Mesenteric fat pad (tissue), 1 donor: ENCODE measurements around the gene NAA50. TPM values are rescaled to one million over a fixed set of nuclear protein-coding genes. Genes with fewer than 3 reads are reported as not detected.
A peak's percentile ranks its signal among the peaks of the same experiment; 100 is the strongest.

Source experiments
- DNase-seq: peaks from one replicate; pipeline ENCODE4 v3.0.0-alpha.2; 2020; ENCODE audit warnings: low spot score
- long read RNA-seq: library from polyadenylated mRNA; unstranded; transcript quantifications from one replicate; pipeline ENCODE4 v2.0.0, GENCODE V29; 2020
- total RNA-seq: library from RNA; stranded (reverse); fragmentation: NEBNext Ultra II Directional; extraction: Animal tissue kit (Norgen Biotek cat#: 25700); gene quantifications from one replicate; pipeline ENCODE4 v1.2.1, GENCODE V29; 2021
- donor health status: DM: yes; HTN: yes; CAD: no.

The NAA50 gene
- 175 TPM for total RNA-seq
- long read RNA-seq, full-length matches to known transcripts: 54 of 71 reads
- long read RNA-seq, partial matches to known transcripts: 0 of 71 reads
- long read RNA-seq, other reads (novel, unspliced or antisense): 17 of 71 reads

- peak; percentile 98 for DNase-seq
These were observed at the start of gene NAA50 for GRCh38 chr3:113745756-113746547. TSS of gene NAA50 (minus strand) at chr3:113746249. CDS start at chr3:113745949, 300 bp downstream.

- no peak for DNase-seq
These were observed 49.6 kb upstream of the NAA50 start for GRCh38 chr3:113795693-113796092.

- no peak for DNase-seq
These were observed 48.5 kb upstream of the NAA50 start for GRCh38 chr3:113794526-113794925.

DNA sequence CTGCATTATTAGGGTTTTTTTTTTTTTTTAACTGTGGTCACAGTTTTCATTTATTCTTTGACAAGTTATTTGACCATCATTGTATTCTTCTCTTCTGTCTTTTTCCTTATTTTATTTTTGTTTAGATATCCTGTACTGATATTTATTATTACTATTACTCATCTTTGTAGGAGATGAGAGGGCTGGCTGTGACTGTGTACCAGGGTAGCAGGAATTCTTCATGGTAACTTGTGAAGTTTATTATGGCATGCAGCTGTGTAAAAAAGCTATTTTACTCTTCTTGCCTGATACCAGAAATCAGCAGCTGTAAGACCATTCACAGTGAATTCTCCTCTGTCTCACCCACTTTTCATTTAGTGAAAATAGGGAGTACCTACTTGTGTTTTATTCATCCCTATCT, 45.3 kb upstream of the NAA50 start:
- DNase-seq: no peak

- no peak for DNase-seq
These were observed 37.9 kb upstream of the NAA50 start for GRCh38 chr3:113783980-113784379.

DNA sequence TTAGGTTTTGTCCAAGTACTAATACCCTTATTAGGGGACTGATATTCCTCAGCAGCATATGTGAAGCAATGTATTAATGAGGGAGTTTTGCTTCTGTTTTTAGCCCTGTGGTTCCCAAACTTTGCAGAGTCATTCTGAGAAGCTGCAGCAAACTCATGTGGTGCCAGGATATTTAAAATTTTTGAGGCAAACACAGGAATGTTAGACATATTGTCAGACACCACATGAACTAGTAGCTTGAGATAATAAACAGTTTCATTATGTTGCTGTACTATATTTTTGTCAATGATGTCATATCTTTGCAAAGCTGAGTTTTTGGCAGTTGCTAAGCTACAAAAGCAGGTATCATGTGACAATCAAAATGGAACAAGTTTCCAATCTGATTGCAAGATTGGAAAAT, 37.4 kb upstream of the NAA50 start:
- DNase-seq: no peak

DNA sequence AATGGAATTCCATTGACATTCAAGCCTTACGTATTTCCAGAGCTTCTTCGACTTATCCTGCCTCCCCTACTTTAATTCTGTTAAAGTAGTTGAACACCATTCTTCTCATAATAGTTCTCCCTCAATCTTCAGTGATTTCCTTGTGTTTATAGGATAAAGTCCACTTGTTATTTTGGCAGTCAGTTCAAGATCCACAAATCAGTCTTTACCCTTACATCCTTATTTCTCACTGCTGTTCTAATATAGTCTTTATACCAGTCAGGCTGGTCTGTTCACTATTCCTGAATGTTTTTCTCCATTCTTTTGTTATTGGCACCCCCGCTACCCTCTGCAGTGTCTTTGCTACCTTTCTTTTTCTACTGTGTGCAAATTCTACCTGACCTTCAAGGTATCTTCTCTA, 30.5 kb upstream of the NAA50 start:
- DNase-seq: no peak

DNA sequence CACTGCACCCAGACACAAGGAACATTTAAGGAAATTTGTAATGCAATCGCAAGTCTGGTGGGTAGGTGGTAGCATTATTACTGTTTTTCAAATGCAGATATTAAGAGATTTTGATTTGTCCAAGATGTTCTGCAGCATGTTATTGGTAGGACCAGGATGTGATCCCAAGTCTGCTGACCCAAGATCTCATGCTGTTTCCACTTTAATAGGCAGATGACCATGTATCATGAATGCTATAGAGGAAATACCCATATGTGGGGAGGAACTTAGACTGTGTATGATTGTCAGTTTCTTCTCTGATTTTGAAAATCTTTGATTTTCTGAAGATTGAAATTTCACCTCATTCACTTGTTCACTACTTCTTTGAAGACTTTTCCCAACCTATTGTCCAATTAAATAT, 29.5 kb upstream of the NAA50 start:
- no peak for DNase-seq

- no peak for DNase-seq
These were observed 27.3 kb upstream of the NAA50 start for GRCh38 chr3:113773381-113773780.

GRCh38 chr3:113771993-113772392, 25.9 kb upstream of the NAA50 start:
- DNase-seq: no peak

GRCh38 chr3:113769551-113769950, 23.5 kb upstream of the NAA50 start:
- DNase-seq: no peak

GRCh38 chr3:113764698-113765097, 18.6 kb upstream of the NAA50 start:
- no peak for DNase-seq

DNA sequence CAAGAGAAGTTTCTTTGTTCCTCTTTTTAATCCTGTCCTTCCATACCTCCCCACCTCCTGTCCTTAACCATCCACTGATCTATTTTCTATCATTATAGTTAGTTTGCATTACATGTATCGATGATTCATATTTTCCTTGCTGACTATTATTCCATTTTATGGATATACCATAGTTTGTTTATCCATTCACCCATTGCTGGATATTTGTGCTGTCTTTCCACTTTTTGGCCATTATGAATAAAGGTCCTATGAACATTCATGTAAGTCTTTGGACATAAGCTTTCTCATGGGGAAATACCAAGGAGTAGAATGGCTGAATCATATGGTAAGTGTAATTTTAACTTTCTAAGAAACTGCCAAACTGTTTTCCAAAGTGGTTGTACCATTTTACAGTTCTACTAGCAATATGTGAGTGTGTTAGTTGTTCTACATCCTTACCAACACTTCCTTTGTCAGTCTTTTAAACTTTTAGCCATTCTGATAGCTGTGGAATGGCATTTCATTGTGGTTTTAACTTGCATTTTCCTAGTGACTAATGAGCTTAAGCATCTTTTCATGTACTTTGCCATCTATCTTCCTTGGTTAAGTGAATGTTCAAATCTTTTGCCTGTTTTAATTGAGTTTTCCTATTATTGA, 12.5 kb upstream of the NAA50 start:
- no peak for DNase-seq

GRCh38 chr3:113754494-113755159, 8.6 kb upstream of the NAA50 start:
- no peak for DNase-seq

GRCh38 chr3:113753376-113753985, 7.4 kb upstream of the NAA50 start:
- DNase-seq: no peak

DNA sequence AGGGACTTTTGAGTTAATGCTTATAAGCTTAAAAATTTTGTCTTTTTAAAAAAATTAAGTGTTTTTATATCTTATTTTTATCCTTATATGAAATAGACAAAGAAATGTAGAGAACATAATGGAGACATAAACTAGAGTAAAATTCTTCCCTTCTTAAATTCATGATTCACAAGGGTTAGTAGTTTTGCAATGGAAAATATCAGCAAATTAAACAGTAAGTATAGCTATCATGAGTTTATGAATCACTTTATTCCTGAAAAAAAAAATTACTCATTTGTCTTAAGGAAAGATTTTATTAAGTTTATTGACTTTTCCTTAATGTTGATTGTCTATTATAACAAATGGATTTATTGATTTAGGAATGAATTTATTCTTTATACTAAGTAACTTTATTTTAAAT, 5.1 kb upstream of the NAA50 start:
- DNase-seq: no peak

DNA sequence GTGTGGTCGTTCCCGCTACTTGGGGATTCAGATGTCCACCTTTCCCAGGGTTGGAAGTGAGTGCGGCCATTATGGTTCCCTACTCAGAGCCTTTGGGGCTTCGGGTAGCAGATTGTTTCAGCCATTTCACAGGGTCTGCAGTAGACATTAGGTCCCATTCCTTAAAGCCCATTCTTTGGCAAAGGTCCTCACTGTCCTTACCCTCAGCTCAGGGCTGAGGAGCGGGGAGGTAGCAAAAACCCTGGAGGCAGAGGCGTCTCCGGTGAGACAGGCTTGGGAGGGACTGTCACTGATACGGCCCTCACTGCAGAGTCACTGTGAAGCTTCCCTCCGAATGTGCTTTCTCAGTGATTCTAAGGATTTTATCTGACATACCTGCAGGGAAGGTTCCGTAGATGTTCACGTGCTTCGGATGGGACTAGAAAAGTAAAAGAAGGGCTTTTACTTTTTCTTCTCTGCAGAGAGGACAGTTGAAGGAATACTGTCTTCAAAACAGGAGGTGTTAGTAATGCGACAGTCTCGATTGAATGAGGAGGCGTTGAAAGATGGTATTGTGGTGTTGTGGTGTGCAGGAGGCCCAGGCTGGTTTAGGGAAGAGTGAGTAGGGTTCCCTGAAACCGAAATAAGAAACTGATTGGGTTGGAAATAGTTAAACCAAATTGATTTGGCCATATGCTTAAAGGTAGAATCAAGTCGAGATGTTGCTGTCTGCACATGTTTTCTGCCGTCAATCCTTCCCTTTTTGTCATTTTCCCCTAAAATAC, 1.4 kb upstream of the NAA50 start:
- DNase-seq: no peak

- DNase-seq: no peak
These were observed 666 bp upstream of the NAA50 start, which contains the start of gene ATP6V1A for GRCh38 chr3:113746548-113747282. TSS of gene ATP6V1A (plus strand) at chr3:113747035. CDS start at chr3:113778754, 31,719 bp downstream.

DNA sequence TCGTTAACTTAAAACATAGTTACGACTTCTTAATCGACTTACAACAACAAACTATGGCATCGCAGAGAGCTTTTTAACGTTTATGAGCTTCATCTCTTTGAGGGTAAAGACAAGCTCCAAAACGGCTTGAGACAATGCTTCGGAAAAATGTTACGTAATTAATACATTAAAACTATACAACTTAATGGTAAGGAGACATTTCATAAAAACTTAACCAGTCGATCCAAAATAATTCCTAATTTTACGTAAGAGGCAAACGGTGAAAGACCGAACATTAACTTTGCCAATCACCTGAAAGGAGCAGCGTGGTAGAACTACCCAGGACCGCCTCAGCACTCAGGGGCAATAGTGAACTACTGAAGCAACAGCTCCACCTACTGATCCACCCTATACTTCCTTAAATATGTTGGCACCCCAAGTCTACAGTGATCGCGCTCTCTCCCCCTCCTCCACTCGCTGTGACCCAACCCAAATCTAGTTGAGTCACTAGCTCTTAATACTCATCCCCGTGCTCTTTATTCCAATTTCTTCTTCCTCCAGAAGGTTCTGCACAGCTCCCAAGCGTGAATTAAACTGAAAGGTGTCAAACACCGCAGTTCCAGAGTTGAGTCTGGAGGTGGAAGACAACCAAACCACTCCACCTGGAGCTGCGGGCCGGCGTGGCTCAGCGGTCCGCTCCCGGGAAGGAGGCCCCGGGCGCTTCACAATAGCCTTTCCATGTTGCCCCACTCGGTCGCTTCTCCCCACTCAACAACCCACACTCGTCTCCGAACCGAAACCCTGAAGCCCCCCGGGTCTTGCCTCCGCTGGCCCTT, 901 bp downstream of the NAA50 start:
- no peak for DNase-seq
